ENCODE data around the gene PCMT1. TPM values are rescaled to one million over a fixed set of nuclear protein-coding genes. Genes with fewer than 3 reads are reported as not detected.

The PCMT1 gene
- 75.3 and 78.6 TPM in 2 replicates for polyA plus RNA-seq (2013)

- no CpG with 5 or more reads among the region's 60 CpGs for WGBS (ENCODE audit: extremely low coverage, insufficient coverage, insufficient read length)
- peaks cover 19% of the 10 kb centered on the region for H3K79me2 ChIP-seq (ENCODE audit: control insufficient read depth, insufficient read depth, low read length, poor library complexity)
- H2AFZ ChIP-seq (ENCODE audit: insufficient read depth, low read length, poor library complexity): peak within 1 kb of the TSS; percentile 99
- peak within 1 kb of the TSS; percentile 98 for H3K14ac ChIP-seq (ENCODE audit: low read length)
- peak within 1 kb of the TSS; percentile 82 for H4K91ac ChIP-seq (ENCODE audit: low read depth, low read length)
- peaks cover 10% of the 10 kb centered on the region for H3K79me1 ChIP-seq (ENCODE audit: low read length)
- peak within 1 kb of the TSS; percentile 83 for H2BK5ac ChIP-seq (ENCODE audit: low read depth, low read length, poor library complexity)
- H3K4ac ChIP-seq (ENCODE audit: low read depth, low read length): peak within 1 kb of the TSS; percentile 93
- H3K4me1 ChIP-seq (ENCODE audit: control insufficient read depth in 1 of 2, insufficient read depth in 2 of 2, low read length in 2 of 2): no peaks in the 10 kb centered on the region
- peak within 1 kb of the TSS; percentile 77 for H2BK120ac ChIP-seq (ENCODE audit: insufficient read depth, low read length, poor library complexity)
- peak within 1 kb of the TSS; percentile 86 for H3K4me2 ChIP-seq (ENCODE audit: low read length)
- no peaks in the 10 kb centered on the region for H3K9me3 ChIP-seq (ENCODE audit: insufficient read depth, low read depth, low read length)
- H3K27ac ChIP-seq (ENCODE audit: low read depth, low read length): peak within 1 kb of the TSS; percentile 86
- H4K12ac ChIP-seq (ENCODE audit: low read depth, low read length): peak within 1 kb of the TSS; percentile 91
- H4K8ac ChIP-seq (ENCODE audit: low read depth, low read length): peak within 1 kb of the TSS; percentile 98
- peak within 1 kb of the TSS; percentile 97 for H3K18ac ChIP-seq (ENCODE audit: low read length)
- H2AK5ac ChIP-seq (ENCODE audit: low read length): peak within 1 kb of the TSS; percentile 73
- H3K36me3 ChIP-seq (ENCODE audit: control insufficient read depth in 1 of 2, insufficient read depth in 2 of 2, low read length in 2 of 2): no peaks in the 10 kb centered on the region
- no peak within 1 kb of the TSS for H3K23ac ChIP-seq (ENCODE audit: low read length)
- DNase-seq: peak; percentile 96 to 98
- peak within 1 kb of the TSS; percentile 98 for H3K4me3 ChIP-seq (ENCODE audit: low read depth, low read length)
- peak within 1 kb of the TSS; percentile 94 for H3K9ac ChIP-seq (ENCODE audit: low read length)
- H2BK12ac ChIP-seq (ENCODE audit: low read length): peak within 1 kb of the TSS; percentile 18
- H3K27me3 ChIP-seq (ENCODE audit: insufficient read depth, low read length): no peaks in the 10 kb centered on the region
These were observed at the start of gene PCMT1 for GRCh38 chr6:149749594-149750135. Gene PCMT1, plus strand, starts transcription at chr6:149749741. Its CDS starts 161 bp downstream, at chr6:149749902.

GRCh38 chr6:149701714-149702113, 47.8 kb upstream of the PCMT1 start:
- Histone ChIP-seq H3K27me3 (ENCODE audit: insufficient read depth, low read length) (no peaks in the 10 kb centered on the region), H4K91ac (ENCODE audit: low read depth, low read length) (no peak overlapping the region), H3K9me3 (ENCODE audit: insufficient read depth, low read depth, low read length) (no peaks in the 10 kb centered on the region), H4K12ac (ENCODE audit: low read depth, low read length) (no peak overlapping the region), H2BK12ac (ENCODE audit: low read length) (no peak overlapping the region), H3K27ac (ENCODE audit: low read depth, low read length) (no peak overlapping the region), H3K79me2 (ENCODE audit: control insufficient read depth, insufficient read depth, low read length, poor library complexity) (no peaks in the 10 kb centered on the region), H3K4ac (ENCODE audit: low read depth, low read length) (no peak overlapping the region), H3K36me3 (ENCODE audit: control insufficient read depth in 1 of 2, insufficient read depth in 2 of 2, low read length in 2 of 2) (peaks cover 5 to 6% of the 10 kb centered on the region in 2 experiments), H3K4me2 (ENCODE audit: low read length) (no peak overlapping the region), H2AK5ac (ENCODE audit: low read length) (no peak overlapping the region), H3K23ac (ENCODE audit: low read length) (no peak overlapping the region), H3K4me3 (ENCODE audit: low read depth, low read length) (no peak overlapping the region), H4K8ac (ENCODE audit: low read depth, low read length) (no peak overlapping the region), H3K14ac (ENCODE audit: low read length) (no peak overlapping the region), H3K79me1 (ENCODE audit: low read length) (no peaks in the 10 kb centered on the region), H2BK5ac (ENCODE audit: low read depth, low read length, poor library complexity) (no peak overlapping the region), H2AFZ (ENCODE audit: insufficient read depth, low read length, poor library complexity) (no peak overlapping the region), H3K9ac (ENCODE audit: low read length) (no peak overlapping the region), H2BK120ac (ENCODE audit: insufficient read depth, low read length, poor library complexity) (no peak overlapping the region), H3K4me1 (ENCODE audit: control insufficient read depth in 1 of 2, insufficient read depth in 2 of 2, low read length in 2 of 2) (no peaks in the 10 kb centered on the region), H3K18ac (ENCODE audit: low read length) (no peak overlapping the region)
- WGBS (ENCODE audit: extremely low coverage, insufficient coverage, insufficient read length): no CpG with 5 or more reads among the region's 7 CpGs
- DNase-seq: no peak

GRCh38 chr6:149711711-149712110, 37.8 kb upstream of the PCMT1 start:
- Histone ChIP-seq H4K91ac (ENCODE audit: low read depth, low read length) (no peak overlapping the region), H3K4me3 (ENCODE audit: low read depth, low read length) (no peak overlapping the region), H4K8ac (ENCODE audit: low read depth, low read length) (no peak overlapping the region), H3K4me1 (ENCODE audit: control insufficient read depth in 1 of 2, insufficient read depth in 2 of 2, low read length in 2 of 2) (peaks cover 0 to 17% of the 10 kb centered on the region in 2 experiments), H3K9me3 (ENCODE audit: insufficient read depth, low read depth, low read length) (no peaks in the 10 kb centered on the region), H2BK5ac (ENCODE audit: low read depth, low read length, poor library complexity) (no peak overlapping the region), H2BK12ac (ENCODE audit: low read length) (no peak overlapping the region), H3K23ac (ENCODE audit: low read length) (no peak overlapping the region), H3K14ac (ENCODE audit: low read length) (no peak overlapping the region), H3K27me3 (ENCODE audit: insufficient read depth, low read length) (no peaks in the 10 kb centered on the region), H3K18ac (ENCODE audit: low read length) (no peak overlapping the region), H2BK120ac (ENCODE audit: insufficient read depth, low read length, poor library complexity) (no peak overlapping the region), H3K79me2 (ENCODE audit: control insufficient read depth, insufficient read depth, low read length, poor library complexity) (peaks cover 9% of the 10 kb centered on the region), H3K27ac (ENCODE audit: low read depth, low read length) (no peak overlapping the region), H3K4ac (ENCODE audit: low read depth, low read length) (peak overlapping the region; percentile 33), H3K4me2 (ENCODE audit: low read length) (no peak overlapping the region), H3K9ac (ENCODE audit: low read length) (no peak overlapping the region), H4K12ac (ENCODE audit: low read depth, low read length) (no peak overlapping the region), H3K36me3 (ENCODE audit: control insufficient read depth in 1 of 2, insufficient read depth in 2 of 2, low read length in 2 of 2) (peaks cover 3% of the 10 kb centered on the region in 2 experiments), H3K79me1 (ENCODE audit: low read length) (no peaks in the 10 kb centered on the region), H2AFZ (ENCODE audit: insufficient read depth, low read length, poor library complexity) (no peak overlapping the region), H2AK5ac (ENCODE audit: low read length) (no peak overlapping the region)
- DNase-seq: no peak
- no CpG with 5 or more reads among the region's 5 CpGs for WGBS (ENCODE audit: extremely low coverage, insufficient coverage, insufficient read length)

GRCh38 chr6:149714442-149714841, 35.1 kb upstream of the PCMT1 start:
- no CpG with 5 or more reads among the region's 1 CpG for WGBS (ENCODE audit: extremely low coverage, insufficient coverage, insufficient read length)

More at GRCh38 chr6:149714442-149714841, 35.1 kb upstream of the PCMT1 start:
- H2BK120ac ChIP-seq (ENCODE audit: insufficient read depth, low read length, poor library complexity): no peak overlapping the region
- no peak overlapping the region for H3K18ac ChIP-seq (ENCODE audit: low read length)
- no peak overlapping the region for H2BK12ac ChIP-seq (ENCODE audit: low read length)
- no peak overlapping the region for H3K27ac ChIP-seq (ENCODE audit: low read depth, low read length)
- H3K23ac ChIP-seq (ENCODE audit: low read length): no peak overlapping the region
- H3K27me3 ChIP-seq (ENCODE audit: insufficient read depth, low read length): no peaks in the 10 kb centered on the region
- H2AFZ ChIP-seq (ENCODE audit: insufficient read depth, low read length, poor library complexity): no peak overlapping the region
- peaks cover 9% of the 10 kb centered on the region for H3K79me1 ChIP-seq (ENCODE audit: low read length)
- H3K14ac ChIP-seq (ENCODE audit: low read length): no peak overlapping the region
- peaks cover 3% of the 10 kb centered on the region in 2 experiments for H3K36me3 ChIP-seq (ENCODE audit: control insufficient read depth in 1 of 2, insufficient read depth in 2 of 2, low read length in 2 of 2)
- H3K9me3 ChIP-seq (ENCODE audit: insufficient read depth, low read depth, low read length): no peaks in the 10 kb centered on the region
- no peak for DNase-seq
- no peak overlapping the region for H2BK5ac ChIP-seq (ENCODE audit: low read depth, low read length, poor library complexity)
- no peak overlapping the region for H3K4me3 ChIP-seq (ENCODE audit: low read depth, low read length)
- H4K8ac ChIP-seq (ENCODE audit: low read depth, low read length): no peak overlapping the region
- no peak overlapping the region for H4K12ac ChIP-seq (ENCODE audit: low read depth, low read length)
- H3K4me2 ChIP-seq (ENCODE audit: low read length): no peak overlapping the region
- no peak overlapping the region for H3K9ac ChIP-seq (ENCODE audit: low read length)
- H3K4ac ChIP-seq (ENCODE audit: low read depth, low read length): peak overlapping the region; percentile 89
- H3K79me2 ChIP-seq (ENCODE audit: control insufficient read depth, insufficient read depth, low read length, poor library complexity): peaks cover 15% of the 10 kb centered on the region
- no peak overlapping the region for H2AK5ac ChIP-seq (ENCODE audit: low read length)
- no peak overlapping the region for H4K91ac ChIP-seq (ENCODE audit: low read depth, low read length)
- H3K4me1 ChIP-seq (ENCODE audit: control insufficient read depth in 1 of 2, insufficient read depth in 2 of 2, low read length in 2 of 2): peaks cover 0 to 7% of the 10 kb centered on the region in 2 experiments

Measured in trophoblast cell (in vitro differentiated cells and primary cell).